Endothelial cell (in vitro differentiated cells): ENCODE measurements around the gene MYCL. TPM values are rescaled to one million over a fixed set of nuclear protein-coding genes. Genes with fewer than 3 reads are reported as not detected.

Experiments used
- DNase-seq: peaks from one replicate; pipeline ENCODE4 v3.0.0; 2021; ENCODE audit warnings: low spot score
- H3K27ac Mint-ChIP-seq: one replicate; pipeline ENCODE4 v1.8.0; 2021; ENCODE audit warnings: mixed read lengths, inconsistent platforms; ENCODE audit not compliant: unreplicated experiment
- H3K27me3 Mint-ChIP-seq: one replicate; pipeline ENCODE4 v1.8.0; 2021; ENCODE audit warnings: mild to moderate bottlenecking, moderate library complexity, mixed read lengths, inconsistent platforms; ENCODE audit not compliant: unreplicated experiment
- H3K36me3 Mint-ChIP-seq: one replicate; pipeline ENCODE4 v1.8.0; 2021; ENCODE audit warnings: mild to moderate bottlenecking, low read depth, mixed read lengths, inconsistent platforms; ENCODE audit not compliant: unreplicated experiment
- H3K4me1 Mint-ChIP-seq: one replicate; pipeline ENCODE4 v1.8.0; 2021; ENCODE audit warnings: mild to moderate bottlenecking, mixed read lengths, inconsistent platforms; ENCODE audit not compliant: unreplicated experiment
- H3K4me3 Mint-ChIP-seq: one replicate; pipeline ENCODE4 v1.8.0; 2021; ENCODE audit warnings: mild to moderate bottlenecking, mixed read lengths, inconsistent platforms; ENCODE audit not compliant: unreplicated experiment
- H3K9me3 Mint-ChIP-seq: one replicate; pipeline ENCODE4 v1.8.0; 2021; ENCODE audit warnings: mixed read lengths, inconsistent platforms; ENCODE audit not compliant: unreplicated experiment
- CTCF ChIP-seq: fragments of 200-600 bp; sonication (generic); IDR thresholded peaks from one replicate; pipeline ENCODE4 v1.5.0; 2021; ENCODE audit warnings: antibody characterized with exemption; ENCODE audit not compliant: unreplicated experiment
- long read RNA-seq: library from polyadenylated mRNA; unstranded; transcript quantifications from one replicate; pipeline ENCODE4 v2.0.0, GENCODE V29; 2020; ENCODE audit not compliant: unreplicated experiment
- total RNA-seq: library from RNA; stranded (reverse); fragmentation: NEBNext Ultra II Directional; extraction: Animal tissue kit (Norgen Biotek cat#: 25700); gene quantifications from one replicate; pipeline ENCODE4 v1.2.1, GENCODE V29; 2021; ENCODE audit not compliant: unreplicated experiment

MYCL gene
- 20.1 TPM for total RNA-seq
- long read RNA-seq, transcript MYCL-203 (3 exons, 3,256 nt): major isoform, 5 of 11 reads
- long read RNA-seq, partial matches to known transcripts: 0 of 11 reads
- long read RNA-seq, other reads (novel, unspliced or antisense): 1 of 11 reads

GRCh38 chr1:39901714-39902459 is at the start of gene MYCL:
MYCL (minus strand) TSS chr1:39901917; CDS start chr1:39901434, 483 bp downstream.
- peak within 1 kb of the TSS; percentile 93 for H3K4me3 Mint-ChIP-seq
- peak; percentile 64 for TF ChIP-seq CTCF
- no peaks in the 10 kb centered on the region for H3K9me3 Mint-ChIP-seq
- no peak within 1 kb of the TSS for H3K27ac Mint-ChIP-seq
- H3K27me3 Mint-ChIP-seq: peaks cover 21% of the 10 kb centered on the region
- peaks cover 9% of the 10 kb centered on the region for H3K36me3 Mint-ChIP-seq
- peak; percentile 80 for DNase-seq
- H3K4me1 Mint-ChIP-seq: peaks cover 33% of the 10 kb centered on the region

GRCh38 chr1:39949891-39950290 is 48.2 kb upstream of the MYCL start:
- DNase-seq: no peak
- Mint-ChIP-seq H3K4me1 (no peaks in the 10 kb centered on the region), H3K4me3 (no peak overlapping the region), H3K9me3 (no peaks in the 10 kb centered on the region), H3K27ac (no peak overlapping the region), H3K36me3 (no peaks in the 10 kb centered on the region), H3K27me3 (peaks cover 5% of the 10 kb centered on the region)
- no peak for TF ChIP-seq CTCF

- Mint-ChIP-seq H3K36me3 (no peaks in the 10 kb centered on the region), H3K27me3 (peaks cover 5% of the 10 kb centered on the region), H3K4me1 (no peaks in the 10 kb centered on the region), H3K4me3 (no peak overlapping the region), H3K9me3 (no peaks in the 10 kb centered on the region), H3K27ac (no peak overlapping the region)
- DNase-seq: no peak
- TF ChIP-seq CTCF: no peak
These were observed 45.5 kb upstream of the MYCL start for GRCh38 chr1:39947260-39947659.

GRCh38 chr1:39946216-39946615 is 44.5 kb upstream of the MYCL start:
- Mint-ChIP-seq H3K27me3 (peaks cover 5% of the 10 kb centered on the region), H3K36me3 (no peaks in the 10 kb centered on the region), H3K9me3 (no peaks in the 10 kb centered on the region), H3K4me1 (no peaks in the 10 kb centered on the region), H3K4me3 (no peak overlapping the region), H3K27ac (no peak overlapping the region)
- DNase-seq: no peak
- no peak for TF ChIP-seq CTCF

GRCh38 chr1:39944410-39945112 is 42.8 kb upstream of the MYCL start:
- H3K36me3 Mint-ChIP-seq: no peaks in the 10 kb centered on the region
- H3K9me3 Mint-ChIP-seq: no peaks in the 10 kb centered on the region
- no peak overlapping the region for H3K4me3 Mint-ChIP-seq
- H3K4me1 Mint-ChIP-seq: no peaks in the 10 kb centered on the region
- no peak for DNase-seq
- peaks cover 5% of the 10 kb centered on the region for H3K27me3 Mint-ChIP-seq
- no peak overlapping the region for H3K27ac Mint-ChIP-seq
- no peak for TF ChIP-seq CTCF
